Choroid plexus epithelial cell (primary cell): ENCODE measurements around the gene HBG2.
A peak's percentile ranks its signal among the peaks of the same experiment; 100 is the strongest.

Experiments
- DNase-seq: peaks from one replicate; pipeline ENCODE4 v3.0.0-alpha.2; 2010; ENCODE audit warnings: low read depth
- H3K4me3 ChIP-seq: 2 replicates; pipeline ENCODE4 v1.5.1; 2011; ENCODE audit warnings: low read depth, mild to moderate bottlenecking, control low read depth, low read length, moderate library complexity
- CTCF ChIP-seq: conservative IDR thresholded peaks from 2 replicates; pipeline ENCODE4 v1.5.1; 2011; ENCODE audit warnings: low read depth, mild to moderate bottlenecking, control low read depth, inconsistent platforms, low read length, moderate library complexity

The HBG2 gene

GRCh38 chr11:5247472-5248192 is 6.9 kb downstream of the HBG2 start:
- no peak for DNase-seq
- no peak overlapping the region for H3K4me3 ChIP-seq
- TF ChIP-seq CTCF, result no peak

GRCh38 chr11:5246772-5247471 is 7.7 kb downstream of the HBG2 start:
- TF ChIP-seq CTCF, result no peak
- no peak for DNase-seq
- H3K4me3 ChIP-seq, result no peak overlapping the region

GRCh38 chr11:5245155-5245554 is 9.4 kb downstream of the HBG2 start:
- H3K4me3 ChIP-seq, result no peak overlapping the region
- no peak for DNase-seq
- no peak for TF ChIP-seq CTCF

GRCh38 chr11:5243816-5244180 is 10.8 kb downstream of the HBG2 start:
- DNase-seq, result no peak
- H3K4me3 ChIP-seq, result no peak overlapping the region
- no peak for TF ChIP-seq CTCF

GRCh38 chr11:5242933-5243815 is 11.4 kb downstream of the HBG2 start:
- no peak overlapping the region for H3K4me3 ChIP-seq
- no peak for TF ChIP-seq CTCF
- DNase-seq, result peak; percentile 64

- no peak overlapping the region for H3K4me3 ChIP-seq
- TF ChIP-seq CTCF, result no peak
- DNase-seq, result no peak
Measured at GRCh38 chr11:5242208-5242607, 12.4 kb downstream of the HBG2 start.
